ENCODE measurements around the gene MANBA. TPM values are rescaled to one million over a fixed set of nuclear protein-coding genes. Genes with fewer than 3 reads are reported as not detected.

The MANBA gene
- total and polyA plus RNA-seq, 2 of the 13 experiments (the other 11 are each of a cell fraction or from before 2014, with no cell fraction given): 11.7 to 33.3 TPM

DNA sequence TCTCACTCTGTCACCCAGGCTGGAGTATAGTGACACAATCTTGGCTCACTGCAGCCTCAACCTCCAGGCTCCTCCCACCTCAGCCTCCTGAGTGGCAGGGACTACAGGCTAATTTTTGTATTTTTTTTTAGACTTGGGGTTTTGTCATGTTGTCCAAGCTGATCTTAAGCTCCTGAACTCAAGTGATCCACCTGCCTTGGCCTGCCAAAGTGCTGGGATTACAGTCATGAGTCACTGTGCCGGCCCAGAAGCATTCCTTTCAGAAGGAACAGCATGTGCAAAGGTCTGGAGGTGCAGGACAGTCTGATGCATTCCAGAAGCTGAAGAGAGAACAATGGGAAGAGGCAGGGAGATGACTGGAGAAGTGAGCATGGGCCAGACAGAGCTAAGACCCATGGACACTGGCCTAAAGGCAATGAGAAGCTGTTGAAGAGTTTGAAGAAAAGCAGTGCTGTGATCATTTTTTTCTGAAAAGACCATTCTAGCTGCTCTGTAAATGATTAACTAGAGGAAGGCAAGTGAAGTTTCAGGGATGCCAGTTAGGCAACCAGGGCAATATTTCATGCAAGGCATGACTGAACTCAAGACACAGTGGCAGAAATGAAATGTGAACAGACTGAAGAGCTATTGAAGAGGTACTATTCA lies 43.2 kb downstream of the MANBA start (continued):
- TF ChIP-seq FOXA1 (IDR thresholded peaks at IDR 0.05) (no peak), FOXA1 (CRISPR knock-in tag; IDR thresholded peaks at IDR 0.05) (no peak), GATAD2A (CRISPR knock-in tag; IDR thresholded peaks at IDR 0.05) (peak; percentile 62), IKZF1 (IDR thresholded peaks at IDR 0.05) (no peak), SRY (CRISPR knock-in tag; IDR thresholded peaks at IDR 0.05) (no peak), KAT2B (IDR thresholded peaks at IDR 0.05; ENCODE audit: borderline replicate concordance, low read depth, low read length) (no peak), MEF2D (CRISPR knock-in tag; IDR thresholded peaks at IDR 0.05) (no peak), NBN (conservative IDR thresholded peaks at IDR 0.05) (no peak), SAP130 (CRISPR knock-in tag; IDR thresholded peaks at IDR 0.05; ENCODE audit: low read depth) (peak; percentile 53; the same call in 1 of the 2 replicates), ZNF780A (CRISPR knock-in tag; IDR thresholded peaks at IDR 0.05) (no peak), ZNF234 (CRISPR knock-in tag; conservative IDR thresholded peaks at IDR 0.05) (no peak)
- TF ChIP-seq, protein P1, sequence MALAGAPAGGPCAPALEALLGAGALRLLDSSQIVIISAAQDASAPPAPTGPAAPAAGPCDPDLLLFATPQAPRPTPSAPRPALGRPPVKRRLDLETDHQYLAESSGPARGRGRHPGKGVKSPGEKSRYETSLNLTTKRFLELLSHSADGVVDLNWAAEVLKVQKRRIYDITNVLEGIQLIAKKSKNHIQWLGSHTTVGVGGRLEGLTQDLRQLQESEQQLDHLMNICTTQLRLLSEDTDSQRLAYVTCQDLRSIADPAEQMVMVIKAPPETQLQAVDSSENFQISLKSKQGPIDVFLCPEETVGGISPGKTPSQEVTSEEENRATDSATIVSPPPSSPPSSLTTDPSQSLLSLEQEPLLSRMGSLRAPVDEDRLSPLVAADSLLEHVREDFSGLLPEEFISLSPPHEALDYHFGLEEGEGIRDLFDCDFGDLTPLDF (CRISPR knock-in tag; IDR thresholded peaks at IDR 0.05): no peak
- TF ChIP-seq, protein P2, sequence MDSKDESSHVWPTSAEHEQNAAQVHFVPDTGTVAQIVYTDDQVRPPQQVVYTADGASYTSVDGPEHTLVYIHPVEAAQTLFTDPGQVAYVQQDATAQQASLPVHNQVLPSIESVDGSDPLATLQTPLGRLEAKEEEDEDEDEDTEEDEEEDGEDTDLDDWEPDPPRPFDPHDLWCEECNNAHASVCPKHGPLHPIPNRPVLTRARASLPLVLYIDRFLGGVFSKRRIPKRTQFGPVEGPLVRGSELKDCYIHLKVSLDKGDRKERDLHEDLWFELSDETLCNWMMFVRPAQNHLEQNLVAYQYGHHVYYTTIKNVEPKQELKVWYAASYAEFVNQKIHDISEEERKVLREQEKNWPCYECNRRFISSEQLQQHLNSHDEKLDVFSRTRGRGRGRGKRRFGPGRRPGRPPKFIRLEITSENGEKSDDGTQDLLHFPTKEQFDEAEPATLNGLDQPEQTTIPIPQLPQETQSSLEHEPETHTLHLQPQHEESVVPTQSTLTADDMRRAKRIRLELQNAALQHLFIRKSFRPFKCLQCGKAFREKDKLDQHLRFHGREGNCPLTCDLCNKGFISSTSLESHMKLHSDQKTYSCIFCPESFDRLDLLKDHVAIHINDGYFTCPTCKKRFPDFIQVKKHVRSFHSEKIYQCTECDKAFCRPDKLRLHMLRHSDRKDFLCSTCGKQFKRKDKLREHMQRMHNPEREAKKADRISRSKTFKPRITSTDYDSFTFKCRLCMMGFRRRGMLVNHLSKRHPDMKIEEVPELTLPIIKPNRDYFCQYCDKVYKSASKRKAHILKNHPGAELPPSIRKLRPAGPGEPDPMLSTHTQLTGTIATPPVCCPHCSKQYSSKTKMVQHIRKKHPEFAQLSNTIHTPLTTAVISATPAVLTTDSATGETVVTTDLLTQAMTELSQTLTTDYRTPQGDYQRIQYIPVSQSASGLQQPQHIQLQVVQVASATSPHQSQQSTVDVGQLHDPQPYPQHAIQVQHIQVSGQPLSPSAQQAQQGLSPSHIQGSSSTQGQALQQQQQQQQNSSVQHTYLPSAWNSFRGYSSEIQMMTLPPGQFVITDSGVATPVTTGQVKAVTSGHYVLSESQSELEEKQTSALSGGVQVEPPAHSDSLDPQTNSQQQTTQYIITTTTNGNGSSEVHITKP (CRISPR knock-in tag; IDR thresholded peaks at IDR 0.05; ENCODE audit: low read depth): no peak
- TF ChIP-seq, protein P3, sequence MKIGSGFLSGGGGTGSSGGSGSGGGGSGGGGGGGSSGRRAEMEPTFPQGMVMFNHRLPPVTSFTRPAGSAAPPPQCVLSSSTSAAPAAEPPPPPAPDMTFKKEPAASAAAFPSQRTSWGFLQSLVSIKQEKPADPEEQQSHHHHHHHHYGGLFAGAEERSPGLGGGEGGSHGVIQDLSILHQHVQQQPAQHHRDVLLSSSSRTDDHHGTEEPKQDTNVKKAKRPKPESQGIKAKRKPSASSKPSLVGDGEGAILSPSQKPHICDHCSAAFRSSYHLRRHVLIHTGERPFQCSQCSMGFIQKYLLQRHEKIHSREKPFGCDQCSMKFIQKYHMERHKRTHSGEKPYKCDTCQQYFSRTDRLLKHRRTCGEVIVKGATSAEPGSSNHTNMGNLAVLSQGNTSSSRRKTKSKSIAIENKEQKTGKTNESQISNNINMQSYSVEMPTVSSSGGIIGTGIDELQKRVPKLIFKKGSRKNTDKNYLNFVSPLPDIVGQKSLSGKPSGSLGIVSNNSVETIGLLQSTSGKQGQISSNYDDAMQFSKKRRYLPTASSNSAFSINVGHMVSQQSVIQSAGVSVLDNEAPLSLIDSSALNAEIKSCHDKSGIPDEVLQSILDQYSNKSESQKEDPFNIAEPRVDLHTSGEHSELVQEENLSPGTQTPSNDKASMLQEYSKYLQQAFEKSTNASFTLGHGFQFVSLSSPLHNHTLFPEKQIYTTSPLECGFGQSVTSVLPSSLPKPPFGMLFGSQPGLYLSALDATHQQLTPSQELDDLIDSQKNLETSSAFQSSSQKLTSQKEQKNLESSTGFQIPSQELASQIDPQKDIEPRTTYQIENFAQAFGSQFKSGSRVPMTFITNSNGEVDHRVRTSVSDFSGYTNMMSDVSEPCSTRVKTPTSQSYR (CRISPR knock-in tag; IDR thresholded peaks at IDR 0.05; ENCODE audit: borderline replicate concordance): no peak
- TF ChIP-seq, protein P4, sequence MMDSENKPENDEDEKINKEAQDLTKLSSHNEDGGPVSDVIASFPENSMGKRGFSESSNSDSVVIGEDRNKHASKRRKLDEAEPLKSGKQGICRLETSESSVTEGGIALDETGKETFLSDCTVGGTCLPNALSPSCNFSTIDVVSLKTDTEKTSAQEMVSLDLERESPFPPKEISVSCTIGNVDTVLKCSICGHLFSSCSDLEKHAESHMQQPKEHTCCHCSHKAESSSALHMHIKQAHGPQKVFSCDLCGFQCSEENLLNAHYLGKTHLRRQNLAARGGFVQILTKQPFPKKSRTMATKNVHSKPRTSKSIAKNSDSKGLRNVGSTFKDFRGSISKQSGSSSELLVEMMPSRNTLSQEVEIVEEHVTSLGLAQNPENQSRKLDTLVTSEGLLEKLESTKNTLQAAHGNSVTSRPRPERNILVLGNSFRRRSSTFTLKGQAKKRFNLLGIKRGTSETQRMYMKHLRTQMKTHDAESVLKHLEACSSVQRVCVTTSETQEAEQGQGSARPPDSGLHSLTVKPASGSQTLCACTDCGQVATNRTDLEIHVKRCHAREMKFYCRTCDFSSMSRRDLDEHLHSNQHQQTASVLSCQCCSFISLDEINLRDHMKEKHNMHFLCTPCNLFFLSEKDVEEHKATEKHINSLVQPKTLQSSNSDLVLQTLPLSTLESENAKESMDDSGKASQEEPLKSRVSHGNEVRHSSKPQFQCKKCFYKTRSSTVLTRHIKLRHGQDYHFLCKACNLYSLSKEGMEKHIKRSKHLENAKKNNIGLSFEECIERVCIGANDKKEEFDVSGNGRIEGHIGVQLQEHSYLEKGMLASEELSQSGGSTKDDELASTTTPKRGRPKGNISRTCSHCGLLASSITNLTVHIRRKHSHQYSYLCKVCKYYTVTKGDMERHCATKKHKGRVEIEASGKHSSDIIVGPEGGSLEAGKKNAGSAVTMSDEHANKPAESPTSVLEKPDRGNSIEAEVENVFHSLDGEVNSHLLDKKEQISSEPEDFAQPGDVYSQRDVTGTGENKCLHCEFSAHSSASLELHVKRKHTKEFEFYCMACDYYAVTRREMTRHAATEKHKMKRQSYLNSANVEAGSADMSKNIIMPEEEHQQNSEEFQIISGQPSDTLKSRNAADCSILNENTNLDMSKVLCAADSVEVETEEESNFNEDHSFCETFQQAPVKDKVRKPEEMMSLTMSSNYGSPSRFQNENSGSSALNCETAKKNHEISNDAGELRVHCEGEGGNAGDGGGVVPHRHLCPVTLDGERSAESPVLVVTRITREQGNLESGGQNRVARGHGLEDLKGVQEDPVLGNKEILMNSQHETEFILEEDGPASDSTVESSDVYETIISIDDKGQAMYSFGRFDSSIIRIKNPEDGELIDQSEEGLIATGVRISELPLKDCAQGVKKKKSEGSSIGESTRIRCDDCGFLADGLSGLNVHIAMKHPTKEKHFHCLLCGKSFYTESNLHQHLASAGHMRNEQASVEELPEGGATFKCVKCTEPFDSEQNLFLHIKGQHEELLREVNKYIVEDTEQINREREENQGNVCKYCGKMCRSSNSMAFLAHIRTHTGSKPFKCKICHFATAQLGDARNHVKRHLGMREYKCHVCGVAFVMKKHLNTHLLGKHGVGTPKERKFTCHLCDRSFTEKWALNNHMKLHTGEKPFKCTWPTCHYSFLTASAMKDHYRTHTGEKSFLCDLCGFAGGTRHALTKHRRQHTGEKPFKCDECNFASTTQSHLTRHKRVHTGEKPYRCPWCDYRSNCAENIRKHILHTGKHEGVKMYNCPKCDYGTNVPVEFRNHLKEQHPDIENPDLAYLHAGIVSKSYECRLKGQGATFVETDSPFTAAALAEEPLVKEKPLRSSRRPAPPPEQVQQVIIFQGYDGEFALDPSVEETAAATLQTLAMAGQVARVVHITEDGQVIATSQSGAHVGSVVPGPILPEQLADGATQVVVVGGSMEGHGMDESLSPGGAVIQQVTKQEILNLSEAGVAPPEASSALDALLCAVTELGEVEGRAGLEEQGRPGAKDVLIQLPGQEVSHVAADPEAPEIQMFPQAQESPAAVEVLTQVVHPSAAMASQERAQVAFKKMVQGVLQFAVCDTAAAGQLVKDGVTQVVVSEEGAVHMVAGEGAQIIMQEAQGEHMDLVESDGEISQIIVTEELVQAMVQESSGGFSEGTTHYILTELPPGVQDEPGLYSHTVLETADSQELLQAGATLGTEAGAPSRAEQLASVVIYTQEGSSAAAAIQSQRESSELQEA (CRISPR knock-in tag; IDR thresholded peaks at IDR 0.05; ENCODE audit: not compliant biosample characterization): no peak
